NCI-H187 (cell line): ENCODE data around the gene NUP98.
"Not testable (repeated sequence)": the region's sequence is repeated elsewhere in the genome, so short reads cannot be mapped to it uniquely, and the experiment has no call there.

Experiments
- DNase-seq, 2 experiments: peaks; one replicate each; lab custom pipeline; 2025; lab: John Stamatoyannopoulos, UW

NUP98 gene

DNA sequence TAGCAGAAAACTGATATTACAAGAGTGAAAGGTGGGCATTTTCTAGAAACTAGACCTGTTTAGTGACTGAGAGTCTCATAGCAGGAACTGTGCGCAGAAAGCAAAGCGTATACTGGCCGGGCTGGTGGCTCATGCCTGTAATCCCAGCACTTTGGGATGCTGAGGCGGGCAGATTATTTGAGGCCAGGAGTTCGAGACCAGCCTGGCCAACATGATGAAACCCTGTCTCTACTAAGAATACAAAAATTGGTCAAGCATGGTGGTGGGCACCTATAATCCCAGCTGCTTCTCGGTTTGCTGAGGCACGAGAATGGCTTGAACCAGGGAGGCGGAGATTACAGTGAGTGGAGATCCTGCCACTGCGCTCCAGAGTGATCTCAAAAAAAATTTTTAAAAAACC, 1.8 kb upstream of the NUP98 start:
- DNase-seq = no peak

DNA sequence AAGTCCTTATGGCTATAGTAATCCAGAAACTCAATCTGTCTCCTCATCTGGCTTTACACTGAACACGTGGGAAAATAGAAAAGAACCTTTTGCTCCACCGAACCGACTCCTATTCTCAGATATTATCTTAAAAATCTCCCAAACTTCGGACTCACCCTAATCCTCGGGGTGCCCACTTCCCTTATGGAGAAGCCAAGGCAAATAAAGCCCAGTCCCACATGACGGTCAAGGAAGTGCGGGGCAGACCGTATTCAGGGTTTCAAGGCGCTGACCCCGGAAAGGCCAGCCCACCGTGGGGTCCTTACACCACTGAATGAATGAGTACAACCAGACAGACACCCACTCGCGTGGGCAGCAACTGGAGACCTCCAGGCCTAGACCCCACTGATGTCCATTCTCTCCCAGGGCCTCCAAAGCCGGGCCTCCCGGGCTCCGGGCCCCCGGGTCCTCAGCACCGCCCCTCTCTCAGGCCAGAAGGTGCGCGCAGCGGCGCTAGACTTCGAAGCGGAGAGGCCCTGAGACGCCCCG, 489 bp downstream of the NUP98 start:
- no peak for DNase-seq

DNA sequence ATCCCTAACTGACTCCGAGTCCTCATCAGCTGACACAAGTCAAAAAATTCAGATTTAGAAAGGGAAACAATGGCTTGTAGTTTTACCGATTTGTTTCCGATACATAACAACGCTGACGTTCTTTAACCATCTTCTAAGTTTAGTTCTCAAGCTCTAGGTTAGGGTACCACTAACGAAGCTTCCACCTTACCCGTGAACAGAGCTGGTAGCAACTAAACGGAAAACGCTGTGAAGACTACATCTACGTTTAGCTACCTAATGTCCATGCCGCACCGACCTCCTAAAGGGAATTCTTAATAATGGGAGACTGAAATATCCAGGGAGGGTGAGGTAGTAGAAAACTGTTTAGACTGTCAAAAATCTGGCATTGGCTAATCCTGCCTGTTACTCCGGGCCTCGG, 1.0 kb downstream of the NUP98 start:
- DNase-seq = no peak

DNA sequence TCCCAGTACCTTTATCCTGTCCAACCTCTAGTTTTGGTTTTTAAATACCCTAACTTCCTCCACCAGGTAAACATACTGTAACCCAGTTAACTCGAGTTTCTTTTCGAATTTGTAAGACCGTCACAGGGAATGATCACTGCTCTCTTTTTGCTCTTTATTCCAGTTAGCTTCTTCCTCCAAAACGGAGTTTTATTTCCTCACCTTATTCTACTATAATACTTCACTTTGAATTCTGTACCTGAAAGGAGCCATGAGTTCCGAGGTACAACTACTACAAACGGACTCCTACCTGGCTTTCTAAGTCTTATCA, 1.4 kb downstream of the NUP98 start:
- DNase-seq = no peak

GRCh38 chr11:3795131-3796001, 2.0 kb downstream of the NUP98 start:
- no peak for DNase-seq

GRCh38 chr11:3794387-3794786, 3.0 kb downstream of the NUP98 start:
- not testable (repeated sequence) for DNase-seq

DNA sequence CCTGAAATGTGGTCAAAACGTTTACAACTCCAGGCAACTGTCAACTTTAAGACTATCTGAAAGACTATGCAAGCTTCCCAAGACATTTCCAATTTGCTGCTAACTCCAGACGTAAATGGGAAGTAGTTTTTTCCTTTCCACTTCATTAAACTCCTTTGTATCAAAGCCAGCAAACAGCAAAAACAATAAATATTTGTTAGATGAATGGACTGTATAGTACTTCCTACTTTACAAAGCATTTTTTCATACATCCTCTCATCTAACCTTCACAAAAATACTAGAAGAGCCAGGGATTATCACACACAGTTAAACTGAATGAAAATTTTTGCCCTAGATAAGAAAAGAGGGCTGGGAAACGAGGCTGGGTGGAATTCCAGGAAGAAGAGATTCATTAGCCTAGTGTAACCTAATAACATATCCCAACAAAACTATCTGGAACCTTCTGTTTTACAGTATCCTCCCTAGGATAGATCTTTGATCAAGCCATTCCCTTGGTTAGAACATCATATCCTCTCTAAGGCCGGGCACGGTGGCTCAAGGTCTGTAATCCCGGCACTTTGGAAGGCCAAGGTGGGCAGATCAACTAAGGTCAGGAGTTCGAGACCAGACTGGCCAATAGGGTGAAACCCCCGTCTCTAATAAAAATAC, 10.4 kb downstream of the NUP98 start:
- no peak for DNase-seq

DNA sequence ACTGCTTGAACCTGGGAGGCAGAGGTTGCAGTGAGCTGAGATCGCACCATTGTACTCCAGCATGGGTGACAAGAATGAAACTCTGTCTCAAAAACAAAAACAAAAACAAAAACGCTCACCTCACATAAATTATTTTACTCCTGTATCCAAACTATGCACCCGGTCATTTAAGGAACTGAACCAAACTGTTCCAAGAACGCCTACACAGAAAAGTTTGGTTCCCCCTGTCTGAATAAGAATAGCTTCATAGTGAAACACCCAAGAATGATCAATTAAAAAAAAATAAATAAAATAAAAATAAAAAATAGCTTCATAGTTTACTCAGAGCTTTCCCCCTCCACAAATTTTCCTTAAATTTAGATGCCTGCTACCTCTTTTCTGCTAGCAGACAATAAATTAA, 13.7 kb downstream of the NUP98 start:
- DNase-seq = no peak

GRCh38 chr11:3782963-3783362, 14.4 kb downstream of the NUP98 start:
- no peak for DNase-seq

DNA sequence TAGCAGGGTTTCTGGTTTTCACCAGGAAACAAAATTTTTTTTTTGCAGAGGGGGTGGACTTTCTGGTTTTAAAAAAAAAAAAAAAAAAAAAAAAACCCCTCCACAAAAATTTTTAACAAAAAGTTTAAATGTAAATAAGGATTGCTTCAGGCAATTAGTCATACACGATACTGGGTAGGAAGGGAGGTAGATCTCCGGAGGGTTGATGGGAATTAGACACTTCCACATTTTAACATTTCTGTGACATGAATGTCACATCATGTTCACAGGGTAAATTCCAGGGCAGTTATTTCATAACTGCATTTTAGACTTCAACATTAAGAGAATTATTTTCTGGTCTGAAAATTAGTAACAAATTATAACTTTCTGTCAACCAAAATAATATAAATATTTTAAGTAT, 15.9 kb downstream of the NUP98 start:
- no peak for DNase-seq

- DNase-seq = no peak
Measured at GRCh38 chr11:3775736-3776406, 21.5 kb downstream of the NUP98 start.

DNA sequence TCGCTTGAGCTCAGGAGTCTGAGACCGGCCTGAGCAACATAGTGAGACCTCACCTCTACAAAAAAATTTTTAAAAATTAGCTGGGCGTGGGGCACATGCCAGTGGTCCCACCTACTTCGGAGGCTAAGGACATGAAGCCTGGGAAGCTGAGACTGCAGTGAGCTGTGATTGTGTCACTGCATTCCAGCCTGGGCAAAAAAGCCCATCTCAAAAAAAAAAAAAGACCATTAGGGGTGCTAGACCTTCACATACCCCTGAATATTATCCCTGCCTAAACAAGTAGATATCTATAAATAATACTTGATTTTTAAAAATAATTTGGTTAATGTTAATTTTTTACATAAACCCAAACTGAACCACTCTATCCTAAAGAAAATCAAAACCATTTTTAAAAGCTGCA, 24.2 kb downstream of the NUP98 start:
- DNase-seq = no peak

DNA sequence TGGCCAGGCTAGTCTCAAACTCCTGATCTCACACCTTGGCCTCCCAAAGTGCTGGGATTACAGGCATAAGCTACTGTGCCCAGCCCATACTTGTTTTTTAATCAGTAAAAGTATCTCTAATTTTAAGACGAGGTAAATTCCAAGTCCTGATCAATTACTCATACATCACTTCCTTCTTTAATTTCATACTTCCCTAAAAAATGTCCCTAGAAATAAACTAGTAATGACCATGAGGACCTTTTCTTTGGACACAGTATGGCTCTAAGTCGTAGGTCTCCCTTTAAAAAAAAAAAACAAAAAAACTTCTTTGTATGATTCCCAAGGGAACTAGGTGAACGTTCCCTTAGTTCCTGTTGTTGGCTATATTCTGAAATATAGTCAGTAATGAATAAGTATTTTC, 29.8 kb downstream of the NUP98 start:
- no peak for DNase-seq

DNA sequence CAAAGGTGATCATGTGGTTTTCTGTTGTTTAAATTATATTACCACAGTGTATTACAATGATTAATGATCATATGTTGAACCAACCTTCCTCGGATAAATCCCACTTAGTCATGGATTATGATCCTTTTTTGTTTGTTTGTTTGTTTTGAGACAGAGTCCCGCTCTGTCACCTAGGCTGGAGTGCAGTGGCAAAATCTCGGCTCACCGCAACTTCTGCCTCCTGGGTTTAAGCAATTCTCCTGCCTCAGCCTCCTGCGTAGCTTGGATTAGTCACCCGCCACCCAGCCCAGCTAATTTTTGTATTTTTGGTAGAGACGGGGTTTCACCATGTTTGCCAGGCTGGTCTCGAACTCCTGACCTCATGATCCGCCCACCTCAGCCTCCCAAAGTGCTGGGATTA, 30.5 kb downstream of the NUP98 start:
- DNase-seq = not testable (repeated sequence)

DNA sequence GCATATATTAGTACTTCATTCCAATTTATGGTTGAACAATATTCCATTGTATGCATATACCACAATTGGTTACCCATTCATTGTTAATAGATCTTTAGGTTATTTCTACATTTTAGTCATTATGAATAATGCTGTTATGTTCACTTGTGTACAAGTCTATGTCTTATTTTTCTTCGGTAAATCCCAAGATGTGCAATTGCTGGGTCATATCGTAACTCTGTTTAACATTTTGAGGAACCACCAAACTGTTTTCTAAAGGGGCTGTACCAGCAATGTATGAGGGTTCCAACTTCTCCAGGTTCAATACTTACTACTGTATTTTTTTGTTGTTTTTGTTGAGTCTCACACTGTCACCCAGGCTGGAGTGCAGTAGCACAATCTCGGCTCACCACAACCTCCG, 33.1 kb downstream of the NUP98 start:
- DNase-seq = no peak

DNA sequence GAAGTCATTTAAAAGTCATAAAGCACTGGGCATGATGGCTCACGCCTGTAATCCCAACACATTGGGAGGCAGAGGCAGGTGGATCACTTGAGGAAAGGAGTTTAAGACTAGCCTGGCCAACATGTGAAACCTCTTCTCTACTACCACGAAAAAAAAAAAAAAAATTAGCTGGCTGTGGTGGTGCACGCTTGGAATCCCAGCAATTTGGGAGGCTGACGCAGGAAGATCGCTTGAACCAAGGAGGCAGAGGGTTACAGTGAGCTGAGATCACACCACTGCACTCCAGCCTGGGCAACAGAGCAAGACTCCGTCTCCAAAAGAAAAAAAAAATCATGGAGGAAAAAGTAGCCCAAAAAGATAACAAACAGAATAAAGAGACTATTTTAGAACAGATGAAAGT, 42.2 kb downstream of the NUP98 start:
- no peak for DNase-seq

DNA sequence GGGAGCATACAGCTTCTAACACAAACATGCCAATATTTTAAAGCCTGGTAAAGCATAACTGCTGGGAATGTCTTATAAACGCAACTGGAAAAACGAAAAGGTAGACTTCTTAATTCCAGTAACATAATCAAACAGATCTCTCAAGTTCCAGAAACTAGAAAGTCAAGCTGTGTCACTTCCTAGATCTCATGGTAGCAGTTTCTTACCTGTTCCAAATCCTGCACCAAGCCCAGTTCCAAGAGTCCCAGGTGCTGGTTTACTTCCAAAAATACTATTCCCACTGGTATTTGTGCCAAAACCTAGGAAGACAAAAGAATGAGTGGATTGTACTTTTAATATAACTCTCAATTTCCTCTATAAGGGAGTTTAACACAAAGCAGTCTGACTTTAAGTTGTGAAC, 44.2 kb downstream of the NUP98 start:
- DNase-seq = no peak

- DNase-seq = no peak
Measured at GRCh38 chr11:3747704-3748103, 49.6 kb downstream of the NUP98 start.

GRCh38 chr11:3745161-3745560, 52.2 kb downstream of the NUP98 start:
- DNase-seq = no peak

DNA sequence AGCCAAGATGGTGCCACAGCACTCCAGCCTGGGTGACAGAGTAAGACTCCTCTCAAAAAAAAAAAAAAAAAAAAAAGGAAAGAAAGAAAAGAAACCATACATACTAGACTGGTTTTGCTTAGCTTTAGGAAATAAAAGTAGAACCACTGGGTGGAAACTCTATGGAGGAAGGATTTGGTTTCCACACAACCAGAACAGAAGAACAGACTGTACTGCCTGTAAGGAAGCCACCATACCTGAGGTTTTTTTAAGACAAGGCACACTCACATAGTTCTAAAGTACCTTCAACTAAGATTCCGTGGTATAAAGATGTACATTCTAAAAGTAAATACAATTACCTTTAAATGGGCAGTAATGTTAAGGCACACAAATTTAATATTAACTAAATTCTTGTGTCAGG, 58.6 kb downstream of the NUP98 start:
- no peak for DNase-seq

DNA sequence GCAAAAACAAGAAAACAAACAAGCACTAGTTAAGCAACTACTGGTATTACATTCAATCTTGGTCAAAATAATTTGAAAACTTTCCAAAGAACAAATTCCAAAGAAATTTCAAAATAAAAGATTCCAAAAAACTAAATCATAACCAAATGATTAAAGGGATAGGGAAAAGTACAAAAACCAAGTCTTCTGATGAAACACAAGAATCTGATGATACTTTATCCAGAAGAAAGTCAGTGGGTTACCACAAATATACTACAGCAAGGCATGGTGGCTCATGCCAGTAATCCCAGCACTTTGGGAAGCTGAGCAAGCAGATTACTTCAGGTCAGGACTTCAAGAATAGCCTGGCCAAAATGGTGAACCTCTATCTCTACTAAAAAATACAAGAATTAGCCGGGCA, 59.1 kb downstream of the NUP98 start:
- DNase-seq = no peak

DNA sequence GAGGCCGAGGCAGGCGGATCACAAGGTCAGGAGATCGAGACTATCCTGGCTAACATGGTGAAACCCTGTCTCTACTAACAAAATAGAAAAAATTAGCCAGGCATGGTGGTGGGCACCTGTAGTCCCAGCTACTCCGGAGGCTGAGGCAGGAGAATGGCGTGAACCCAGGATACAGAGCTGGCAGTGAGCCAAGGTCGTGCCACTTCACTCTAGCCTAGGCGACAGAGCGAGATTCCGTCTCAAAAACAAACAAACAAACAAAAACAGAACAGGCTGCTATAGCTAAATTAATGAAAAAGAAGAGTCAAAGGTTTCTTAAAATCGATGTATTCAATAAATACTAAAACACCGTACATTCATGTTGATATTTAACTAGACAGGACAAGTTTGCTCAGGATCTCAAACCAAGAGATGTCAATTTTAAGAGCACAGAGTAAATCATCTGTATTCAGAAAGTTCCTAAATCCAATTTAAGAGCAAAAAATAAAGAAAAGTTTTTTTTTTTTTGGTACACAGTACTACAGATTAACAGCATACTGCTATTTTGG, 59.9 kb downstream of the NUP98 start:
- DNase-seq = no peak

DNA sequence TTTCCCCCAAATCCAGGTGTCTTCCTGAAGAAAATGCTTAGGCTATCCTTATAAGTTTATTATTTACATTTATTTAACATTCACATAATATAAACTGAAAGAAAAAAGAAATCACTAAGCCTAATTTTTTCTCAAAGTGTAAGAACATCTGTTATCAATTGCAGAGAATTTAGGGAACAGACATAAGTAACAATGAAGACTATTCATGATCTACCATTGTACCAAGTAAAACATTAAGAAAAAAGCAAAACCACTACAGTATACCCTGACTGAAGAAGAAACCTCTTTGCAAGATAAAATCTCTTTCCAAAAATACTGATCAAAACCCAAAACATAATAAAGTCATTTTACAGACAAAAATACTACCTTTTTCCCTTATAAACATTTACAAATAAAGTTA, 60.5 kb downstream of the NUP98 start:
- no peak for DNase-seq
